HS-5 (cell line): Measurements from ENCODE around the gene GGT5.
"Not testable (repeated sequence)": the region's sequence is repeated elsewhere in the genome, so short reads cannot be mapped to it uniquely, and the experiment has no call there.

Experiments
- DNase-seq: peaks from one replicate; pipeline ENCODE4 v3.0.0-alpha.2; 2012; ENCODE audit warnings: low read depth

GGT5 gene

DNA sequence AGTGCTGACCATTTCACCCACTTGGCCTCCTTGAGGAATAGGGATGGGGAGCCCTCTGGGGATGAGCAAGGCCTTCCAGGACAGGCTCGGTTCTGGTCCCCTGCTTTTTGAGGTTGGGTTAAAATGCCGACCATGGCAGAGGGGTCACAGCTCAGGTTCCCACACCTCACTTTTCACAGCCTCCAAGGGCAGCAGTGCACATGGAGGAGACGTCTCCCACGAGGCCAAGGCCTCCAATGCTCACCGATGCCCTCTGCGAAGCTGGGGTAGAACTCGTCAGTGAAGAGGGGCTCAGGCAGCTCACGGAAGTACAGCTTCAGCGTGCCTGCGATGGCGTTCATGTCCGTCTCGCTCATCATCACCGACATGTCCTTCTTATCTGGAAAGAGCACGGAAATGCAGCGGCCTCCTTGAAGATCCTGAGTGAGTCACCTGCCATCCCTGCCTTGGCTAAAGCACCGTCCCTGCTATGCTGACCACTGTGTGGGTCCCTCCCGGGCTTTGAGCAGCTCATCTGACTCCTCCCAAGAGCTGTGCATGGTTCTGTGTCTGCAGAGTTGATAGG is 17.4 kb upstream of the GGT5 start:
- not testable (repeated sequence) for DNase-seq

DNA sequence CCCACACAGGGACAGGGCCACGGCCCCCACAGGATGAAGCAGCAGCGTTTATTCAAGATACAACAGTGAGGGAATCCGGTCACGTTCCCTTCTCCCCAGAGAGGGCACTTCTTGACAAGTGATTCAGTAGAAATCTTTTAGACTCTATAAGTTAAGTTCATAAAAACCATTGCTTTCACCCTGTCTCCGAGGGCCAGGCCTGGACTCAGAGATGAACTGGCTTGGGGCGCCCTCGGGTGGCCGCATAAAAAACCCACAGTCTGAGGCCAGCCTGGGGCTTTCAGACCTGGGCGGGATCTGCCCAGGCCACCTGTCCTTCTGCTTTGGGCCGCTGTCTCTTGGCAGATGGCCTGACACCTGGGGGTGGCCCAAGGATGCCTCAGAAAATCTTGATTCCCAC is 14.6 kb upstream of the GGT5 start:
- peak; percentile 46 for DNase-seq

DNA sequence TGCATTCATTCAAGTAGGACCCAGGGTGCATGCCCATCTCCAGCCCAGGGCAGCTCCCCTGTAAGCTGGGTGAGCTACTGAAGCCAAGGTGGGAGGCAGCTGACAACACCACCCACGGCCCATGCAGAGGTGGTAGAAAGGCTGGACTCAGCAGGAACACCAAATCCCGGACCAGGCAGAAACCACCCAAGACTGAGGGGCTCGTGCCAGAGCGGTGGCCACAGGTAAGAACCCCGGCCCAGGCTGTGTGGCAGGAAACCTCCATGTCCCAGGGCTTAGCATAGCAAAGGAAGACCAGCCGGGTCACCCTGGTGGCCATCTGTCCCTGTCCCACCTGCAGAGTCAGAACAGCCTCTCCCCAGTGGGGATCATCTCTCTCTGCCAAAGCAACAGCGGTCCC is 11.9 kb upstream of the GGT5 start:
- not testable (repeated sequence) for DNase-seq

DNA sequence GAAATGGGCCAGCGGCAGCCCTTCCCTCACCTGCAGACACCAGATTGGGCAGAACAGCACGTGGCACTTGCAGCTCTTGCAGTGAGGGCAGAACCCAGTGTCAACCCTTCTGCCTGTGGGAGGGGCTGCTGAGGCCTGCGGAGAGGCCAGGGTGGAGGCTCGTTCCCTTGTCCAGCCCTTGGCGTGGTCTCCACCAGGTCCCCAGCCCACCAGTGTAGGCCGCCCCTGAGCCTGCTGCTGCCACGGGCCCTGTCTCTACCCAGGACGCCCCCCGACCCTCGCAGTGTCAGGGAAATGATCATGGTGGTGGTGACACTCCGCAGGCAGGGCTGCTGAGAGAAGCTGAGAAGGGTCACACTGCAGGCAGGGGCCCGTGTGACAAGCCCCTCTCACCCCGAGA is 11.3 kb upstream of the GGT5 start:
- not testable (repeated sequence) for DNase-seq

DNA sequence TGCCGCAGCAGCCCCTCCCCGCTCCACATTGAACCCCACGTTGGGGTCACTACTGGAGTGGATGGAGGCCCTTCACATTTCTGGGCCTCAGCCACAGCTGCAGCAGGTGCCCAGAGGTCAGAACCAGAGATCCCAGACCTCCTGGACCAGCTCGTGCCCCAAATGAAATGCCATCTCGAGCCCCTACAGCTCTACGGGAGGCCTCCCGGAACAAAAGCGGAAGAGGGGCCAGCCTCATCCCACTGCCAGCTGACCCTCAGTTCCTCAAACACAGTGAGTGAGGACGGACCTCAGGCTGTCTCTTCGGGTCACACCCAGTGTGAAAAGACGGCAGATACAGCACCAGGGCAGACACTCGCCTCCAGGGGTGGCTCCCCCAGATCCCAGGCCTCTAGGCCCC is 8.2 kb upstream of the GGT5 start:
- DNase-seq, result not testable (repeated sequence)

DNA sequence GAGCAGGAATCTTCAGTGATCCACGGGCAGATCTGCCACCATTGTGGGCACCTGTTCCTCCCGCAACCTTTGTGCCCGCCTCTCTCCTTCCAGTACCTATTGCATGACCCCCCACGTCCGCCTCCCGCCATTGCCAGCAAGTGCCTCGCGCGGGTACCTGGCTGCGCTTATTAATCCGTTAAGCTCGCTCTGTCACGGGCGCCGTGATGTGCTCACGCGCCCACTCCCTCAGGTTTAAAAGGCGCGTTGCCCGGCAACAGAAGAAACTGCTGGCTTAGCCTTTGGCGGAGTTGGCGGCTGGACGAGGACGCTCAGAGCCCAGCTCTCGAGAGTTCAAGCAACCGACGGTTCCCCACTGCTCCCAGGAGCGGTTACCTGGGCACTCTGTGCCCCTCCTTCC is 6.4 kb upstream of the GGT5 start:
- not testable (repeated sequence) for DNase-seq

DNA sequence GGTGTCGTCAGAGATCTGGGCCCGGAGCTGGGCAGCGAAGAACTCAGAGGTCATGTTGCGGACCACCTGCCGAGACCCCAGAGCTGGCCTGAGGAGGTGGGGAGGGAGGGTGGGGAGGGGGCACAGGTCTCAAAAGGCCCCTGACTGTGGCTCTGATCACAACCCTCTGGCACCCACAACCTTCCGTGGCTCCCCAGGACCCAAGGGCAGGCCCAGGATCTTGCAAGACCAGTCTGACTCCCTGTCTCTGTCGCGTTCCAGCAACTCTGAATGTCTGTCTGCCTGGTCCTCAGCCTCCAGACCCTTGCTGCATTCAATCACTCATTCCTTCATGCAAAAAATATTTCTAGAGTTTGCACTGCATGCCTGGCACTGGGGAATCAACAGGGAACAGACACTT is 4.5 kb upstream of the GGT5 start:
- not testable (repeated sequence) for DNase-seq

DNA sequence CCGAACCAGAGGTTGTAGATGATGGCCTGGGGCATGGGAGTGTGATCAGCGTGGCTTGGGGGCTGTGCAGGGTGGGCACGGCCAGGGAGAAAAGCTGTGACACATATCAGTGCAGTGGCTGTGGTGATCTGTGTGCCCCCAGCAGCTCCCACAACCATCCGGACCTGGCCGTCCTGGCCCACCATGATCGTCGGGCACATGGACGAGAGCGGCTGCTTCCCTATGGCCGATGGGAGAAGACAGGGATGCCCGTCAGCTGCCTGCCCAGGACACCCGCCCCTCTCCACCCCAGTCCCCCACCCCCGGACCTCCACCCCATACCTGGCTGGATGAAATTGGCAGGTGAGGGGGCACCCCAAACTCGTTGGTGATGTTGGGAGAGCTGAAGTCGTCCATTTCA is 3.7 kb upstream of the GGT5 start:
- DNase-seq, result not testable (repeated sequence)

DNA sequence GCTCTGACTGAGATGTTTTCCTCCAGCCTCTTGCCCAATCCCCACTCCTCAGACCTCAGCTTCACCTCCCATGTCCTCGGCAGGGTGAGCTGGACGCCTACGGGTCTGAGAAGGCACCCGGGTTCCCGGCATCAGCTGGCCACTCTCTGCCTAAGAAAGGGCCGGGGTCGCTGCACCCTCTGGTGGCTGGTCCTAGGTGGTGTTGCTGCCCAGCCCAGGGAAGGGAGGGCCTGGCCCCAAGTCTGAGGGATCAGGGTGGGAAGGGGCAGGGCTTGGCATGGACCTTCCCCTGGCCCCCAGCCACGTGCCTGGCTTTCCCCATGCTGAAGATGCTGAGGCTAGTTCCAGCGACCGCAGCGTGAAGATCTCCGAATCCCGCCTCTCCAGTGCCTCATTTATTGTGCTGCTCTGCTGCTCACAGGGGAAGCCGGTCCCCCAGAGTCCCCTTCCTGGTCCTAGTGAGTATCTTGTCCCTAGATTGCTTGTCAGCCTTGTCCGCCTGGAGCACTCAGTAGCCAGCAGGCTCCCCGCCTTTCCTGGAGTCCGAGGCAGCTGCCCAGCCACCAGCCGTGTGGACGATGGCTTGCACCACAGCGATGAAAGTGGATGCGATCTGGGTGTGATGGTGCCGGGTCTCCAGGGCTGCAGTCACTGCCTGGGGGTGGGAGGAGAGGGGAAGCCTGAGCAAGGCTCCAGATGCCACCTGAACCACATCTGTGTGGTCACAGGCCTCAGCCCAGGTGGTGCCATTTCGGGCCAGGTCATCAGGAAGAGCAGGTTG is 2.9 kb upstream of the GGT5 start:
- DNase-seq, result peak; percentile 45

DNA sequence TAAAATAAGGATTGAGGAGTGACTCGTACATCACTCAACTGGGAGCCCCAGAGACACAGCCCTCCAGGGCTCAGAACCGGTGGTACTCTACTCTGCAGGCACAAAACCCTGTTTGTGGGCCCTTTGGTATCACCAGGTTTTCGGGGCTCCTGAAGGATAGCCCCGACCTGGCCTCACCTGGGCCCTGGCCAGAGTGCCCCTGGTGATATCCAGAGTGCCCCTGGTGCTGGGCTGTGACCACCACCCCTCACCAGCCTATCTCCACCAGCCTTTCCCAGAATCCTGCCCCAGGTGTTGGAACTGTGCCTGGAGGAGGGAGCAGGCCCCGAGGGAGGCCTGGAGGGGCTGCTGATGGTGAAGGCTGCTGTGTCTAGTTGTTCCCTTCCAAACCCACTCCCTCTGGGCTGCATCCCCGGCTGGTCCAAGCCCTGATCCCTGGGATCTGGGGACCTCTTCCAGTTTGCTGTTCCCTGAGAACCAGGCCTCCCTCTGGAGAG is 2.2 kb upstream of the GGT5 start:
- DNase-seq, result no peak

DNA sequence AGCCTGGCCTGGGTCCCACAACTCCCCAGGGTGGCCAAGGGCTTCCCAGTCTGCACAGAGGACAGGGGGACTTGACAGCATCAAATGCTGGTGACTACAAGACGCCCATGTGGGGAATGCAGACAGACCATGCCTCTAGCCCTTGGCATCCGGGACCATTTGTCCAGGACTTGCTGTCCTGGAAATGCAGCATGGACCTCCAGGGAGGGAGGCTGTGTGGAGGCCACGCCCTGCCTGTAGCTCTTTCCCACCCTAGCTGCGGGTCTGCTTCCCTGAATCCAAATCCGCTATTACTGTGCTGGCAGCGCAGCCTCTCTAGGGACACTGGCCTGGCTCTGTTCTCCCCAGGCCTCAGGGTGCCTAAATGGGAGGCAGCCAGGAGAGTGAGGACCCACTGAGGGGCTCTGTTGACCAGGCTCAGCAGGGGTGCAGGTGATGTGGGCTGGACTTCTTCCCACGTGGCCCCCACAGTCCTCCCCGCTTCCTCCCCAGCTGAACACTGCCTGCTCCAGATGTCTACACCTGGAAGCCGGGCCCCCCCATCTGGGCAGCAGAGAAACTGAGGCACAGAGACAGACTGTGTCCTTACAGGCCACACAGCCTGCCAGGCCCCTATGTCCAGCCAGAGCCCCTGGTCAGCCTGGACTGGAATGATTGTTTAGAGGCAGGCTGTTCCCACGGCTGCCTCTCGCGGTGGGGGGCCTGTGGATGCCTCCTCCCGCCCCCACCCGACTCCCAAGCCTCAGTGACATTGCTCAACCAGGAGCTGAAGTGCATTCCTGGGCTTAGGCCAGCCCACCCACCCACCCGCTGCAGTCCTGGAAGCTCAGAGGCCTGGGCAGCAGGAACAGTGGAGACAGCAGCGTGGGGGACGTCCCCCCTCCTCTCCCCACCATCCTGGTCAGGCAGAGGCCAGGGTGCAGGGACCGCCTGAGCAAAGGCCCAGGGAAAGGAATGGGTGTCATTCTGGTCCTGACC is 991 bp upstream of the GGT5 start:
- DNase-seq, result not testable (repeated sequence)

DNA sequence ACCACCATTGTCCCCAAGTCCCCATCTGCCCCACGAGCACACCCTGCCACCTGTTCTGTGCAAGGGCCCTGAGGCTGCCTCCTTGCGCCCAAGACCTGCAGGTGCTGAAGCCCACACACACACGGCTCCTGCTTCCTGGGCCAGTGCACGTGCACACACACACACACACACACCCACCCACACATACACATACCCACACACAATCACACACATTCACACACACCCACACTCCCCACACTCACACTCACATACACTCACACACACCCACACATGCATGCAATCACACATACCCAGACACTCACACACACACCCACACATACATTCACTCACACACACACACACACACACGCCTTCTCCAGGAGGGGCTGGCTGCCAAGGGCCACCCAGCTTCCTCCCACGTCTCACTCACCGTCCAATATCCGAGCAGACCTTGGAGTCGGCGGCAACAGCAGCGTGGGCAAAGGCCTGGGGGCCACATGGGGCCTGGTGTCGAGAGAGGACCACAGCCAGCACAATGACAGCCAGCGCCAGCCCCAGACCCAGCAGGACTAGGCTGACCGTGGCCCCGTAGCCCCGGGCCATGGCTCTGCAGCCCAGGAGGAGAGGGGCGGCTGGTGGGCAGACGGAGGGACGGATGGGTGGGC is 616 bp downstream of the GGT5 start:
- no peak for DNase-seq

DNA sequence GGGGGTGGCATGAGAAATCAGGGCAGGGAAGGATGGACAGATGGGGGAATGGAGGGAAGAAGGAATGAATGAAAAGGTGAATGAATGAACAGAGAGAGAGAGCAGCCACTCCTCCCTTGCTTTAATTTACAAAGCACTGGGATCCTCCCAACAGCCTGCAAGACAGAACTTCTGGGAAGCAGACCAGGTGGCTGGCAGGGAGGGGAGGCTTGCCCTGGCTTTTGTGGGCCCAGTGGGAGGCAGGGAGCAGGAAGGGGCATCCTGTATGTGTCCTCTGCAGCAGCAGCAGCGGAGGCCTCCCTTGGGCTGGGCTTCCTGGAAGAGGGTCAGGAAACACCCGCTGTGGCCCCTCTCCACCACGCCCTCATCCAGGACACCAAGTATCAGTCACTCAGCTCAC is 1.5 kb downstream of the GGT5 start:
- not testable (repeated sequence) for DNase-seq

DNA sequence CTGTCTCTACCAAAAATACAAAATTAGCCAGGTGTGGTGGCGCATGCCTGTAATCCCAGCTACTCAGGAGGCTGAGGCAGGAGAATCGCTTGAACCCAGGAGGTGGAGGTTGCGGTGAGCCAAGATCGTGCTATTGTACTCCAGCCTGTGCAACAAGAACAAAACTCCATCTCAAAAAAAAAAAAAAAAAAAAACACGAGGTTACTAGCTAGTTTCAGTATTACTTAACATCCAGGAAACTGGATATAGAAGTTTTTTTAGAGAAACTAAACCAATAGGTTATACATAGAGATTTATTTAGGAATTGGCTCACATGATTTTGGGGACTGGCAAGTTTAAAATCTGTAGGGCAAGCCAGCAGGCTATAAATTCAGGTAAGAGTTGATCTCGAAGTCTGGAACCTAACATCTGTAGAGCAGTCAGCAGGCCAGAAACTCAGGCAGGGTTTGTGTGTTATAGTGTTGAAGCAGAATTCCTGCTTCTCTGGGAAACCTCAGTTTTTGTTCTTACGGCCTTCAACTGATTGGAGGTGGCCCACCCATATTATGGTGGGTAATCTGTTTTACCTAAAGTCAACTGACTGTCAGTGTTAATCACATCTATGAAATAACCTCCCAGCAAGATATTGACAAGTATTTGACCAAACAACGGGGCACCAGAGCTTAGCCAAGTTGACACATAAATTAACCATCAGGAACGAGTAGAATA is 3.7 kb downstream of the GGT5 start:
- DNase-seq, result not testable (repeated sequence)

DNA sequence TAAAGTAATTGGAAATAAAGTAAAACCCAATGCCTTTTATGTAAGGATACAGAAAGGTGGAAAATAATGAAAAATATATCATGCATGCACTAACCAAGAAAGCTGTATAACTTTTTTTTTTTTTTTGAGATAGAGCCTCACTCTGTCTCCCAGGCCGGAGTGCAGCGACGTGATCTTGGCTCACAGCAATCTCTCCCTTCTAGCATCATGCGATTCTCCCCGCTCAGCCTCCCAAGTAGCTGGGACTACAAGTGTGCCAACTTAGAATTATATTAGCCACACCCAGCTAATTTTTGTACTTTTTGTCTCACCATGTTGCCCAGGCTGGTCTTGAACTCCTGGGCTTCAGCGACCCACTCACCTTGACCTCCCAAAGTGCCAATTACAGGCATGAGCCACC is 4.5 kb downstream of the GGT5 start:
- no peak for DNase-seq

DNA sequence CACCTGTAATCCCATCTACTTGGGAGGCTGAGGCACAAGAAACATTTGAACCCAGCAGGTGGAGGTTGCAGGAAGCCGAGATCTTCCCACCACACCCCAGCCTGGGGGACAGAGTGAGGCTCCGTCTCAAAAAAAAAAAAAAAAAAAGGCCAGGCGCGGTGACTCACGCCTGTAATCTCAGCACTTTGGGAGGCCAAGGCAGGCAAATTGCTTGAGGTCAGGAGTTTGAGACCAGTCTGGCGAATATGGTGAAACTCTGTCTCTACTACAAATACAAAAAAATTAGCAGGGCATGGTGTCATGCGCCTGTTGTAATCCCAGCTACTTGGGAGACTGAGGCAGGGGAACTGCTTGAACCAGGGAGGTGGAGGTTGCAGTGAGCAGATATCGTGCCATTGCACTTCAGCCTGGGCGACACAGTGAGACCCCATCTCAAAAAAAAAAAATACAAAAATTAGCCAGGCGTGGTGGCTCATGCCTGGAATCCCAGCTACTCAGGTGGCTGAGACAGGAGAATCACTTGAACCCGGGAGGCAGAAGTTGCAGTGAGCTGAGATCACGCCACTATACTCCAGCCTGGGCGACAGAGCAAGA is 6.7 kb downstream of the GGT5 start:
- not testable (repeated sequence) for DNase-seq

DNA sequence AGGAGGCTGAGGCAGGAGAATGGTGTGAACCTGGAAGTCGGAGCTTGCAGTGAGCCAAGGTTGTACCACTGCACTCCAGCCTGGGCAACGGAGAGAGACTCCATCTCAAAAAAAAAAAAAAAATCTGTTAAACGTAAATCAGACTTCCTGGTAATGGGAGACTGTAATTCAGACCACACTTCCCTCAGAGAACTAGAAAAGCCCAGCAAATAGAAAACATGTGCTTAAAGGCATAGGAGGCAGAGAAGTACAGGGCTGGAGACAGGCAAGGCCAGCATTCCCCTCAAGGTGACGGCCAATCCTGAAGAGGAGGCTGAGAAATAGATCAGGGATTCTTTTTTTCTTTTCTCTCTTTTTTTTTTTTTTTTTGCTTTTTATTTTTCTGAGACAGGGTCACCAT is 8.2 kb downstream of the GGT5 start:
- no peak for DNase-seq

DNA sequence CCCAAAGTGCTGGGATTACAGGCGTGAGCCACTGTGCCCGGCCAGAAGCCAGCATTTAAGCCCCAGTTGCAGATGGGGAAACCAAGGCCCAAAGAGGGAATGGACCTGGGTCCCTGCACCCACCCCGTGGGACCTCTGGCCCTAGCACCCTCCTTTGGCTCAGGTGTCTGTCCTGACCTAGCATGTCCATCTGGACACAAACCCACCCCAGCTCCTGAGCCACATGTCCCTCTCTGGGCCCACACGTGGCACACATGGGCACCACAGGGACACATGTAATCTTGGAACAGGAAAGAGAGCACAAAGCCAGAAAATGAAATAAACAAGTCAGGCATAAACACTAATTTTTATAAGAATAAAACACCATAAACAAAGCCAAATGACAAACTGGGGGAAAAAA is 9.6 kb downstream of the GGT5 start:
- DNase-seq, result no peak

DNA sequence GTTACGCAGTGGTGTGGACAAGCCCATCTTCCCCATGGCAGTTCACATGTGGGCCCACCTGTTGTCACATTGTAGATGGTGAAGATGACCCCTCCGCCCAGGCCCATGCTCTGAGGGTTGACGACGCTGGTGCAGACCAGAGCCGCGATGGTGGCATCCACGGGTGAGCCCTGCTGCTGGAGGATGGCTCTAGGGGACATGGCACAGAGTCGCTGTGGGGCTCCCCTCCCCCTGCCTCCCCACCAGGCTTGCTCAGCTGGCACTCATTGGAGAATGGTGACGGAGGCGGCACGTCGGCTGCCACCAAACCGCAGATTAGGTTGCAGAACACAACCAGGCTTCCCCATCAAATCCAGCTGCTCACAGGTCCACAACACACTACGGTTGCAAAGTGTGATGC is 11.1 kb downstream of the GGT5 start:
- DNase-seq, result no peak

DNA sequence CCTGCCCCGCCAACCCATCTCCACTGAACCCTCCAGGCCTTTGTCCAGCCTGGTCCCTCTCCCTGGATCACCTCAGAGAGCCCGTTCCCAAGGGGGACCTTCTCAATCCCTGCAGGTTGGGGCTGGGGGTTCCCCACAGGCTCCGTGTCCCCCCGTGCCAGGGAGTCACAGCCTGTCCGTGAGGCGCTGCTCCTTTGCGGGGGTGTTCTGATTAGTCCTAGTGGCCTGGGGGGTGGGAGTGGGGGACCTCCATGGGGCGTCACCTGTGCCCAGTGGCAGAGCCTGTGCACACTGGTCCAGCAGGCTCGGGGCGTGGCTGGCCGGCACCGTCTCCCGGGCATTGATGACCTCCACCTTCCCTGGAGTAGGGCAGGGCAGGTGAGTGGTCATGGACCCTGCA is 11.6 kb downstream of the GGT5 start:
- no peak for DNase-seq

DNA sequence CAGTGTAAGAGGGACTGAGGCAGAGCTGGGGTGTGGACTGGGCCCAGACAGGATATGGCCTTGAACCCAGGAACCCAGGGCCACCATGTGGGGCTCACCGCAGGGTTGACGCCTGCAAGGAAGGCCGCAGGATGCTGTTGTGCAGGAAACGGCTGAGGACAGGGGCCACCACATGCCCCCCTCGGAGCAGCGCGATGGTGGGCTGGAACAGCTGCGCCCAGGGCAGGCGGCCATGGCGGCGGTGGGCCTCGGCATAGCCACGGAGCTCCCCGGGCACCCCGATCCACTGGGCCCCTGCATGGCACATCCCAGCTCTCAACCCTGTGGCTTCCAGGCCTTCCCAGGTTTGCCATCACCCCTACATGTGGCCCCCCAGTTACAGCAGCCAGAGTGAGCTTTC is 12.2 kb downstream of the GGT5 start:
- DNase-seq, result no peak
